Measurements from ENCODE around the gene EXOC4.
"Not testable (repeated sequence)": the region's sequence is repeated elsewhere in the genome, so short reads cannot be mapped to it uniquely, and the experiment has no call there.

EXOC4 gene

DNA sequence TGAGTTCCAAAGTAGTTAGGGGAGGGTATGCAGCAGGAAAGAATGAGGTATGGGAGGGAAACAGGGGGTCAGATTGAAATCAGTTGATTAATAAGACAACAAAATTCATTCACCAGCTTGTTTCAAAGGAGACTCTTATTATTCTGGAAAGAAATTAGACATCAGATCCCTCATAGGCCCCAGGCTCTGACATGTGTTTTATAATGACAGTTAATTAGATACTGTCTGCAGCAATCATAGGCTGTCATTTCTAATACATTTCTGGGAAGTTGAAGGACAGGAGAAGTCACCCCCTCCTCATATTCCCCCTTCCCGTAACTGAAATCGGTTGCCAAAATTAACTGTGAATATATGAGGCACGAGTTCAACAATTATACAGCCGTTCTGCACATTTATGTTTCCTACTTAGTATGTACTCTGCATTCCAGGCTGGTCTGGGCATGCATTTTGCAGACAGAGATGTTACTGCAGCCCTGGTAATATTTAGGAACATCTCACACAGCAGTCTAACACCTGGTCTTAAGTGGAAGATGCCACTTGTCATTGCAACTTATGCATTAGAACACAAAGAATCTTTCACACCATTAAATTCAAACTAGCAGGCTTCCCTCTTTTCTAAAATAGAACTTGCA is 519.0 kb downstream of the EXOC4 start:
- DNase-seq: no peak

- no peak for DNase-seq
Measured at GRCh38 chr7:133773601-133774000, 520.7 kb downstream of the EXOC4 start.

DNA sequence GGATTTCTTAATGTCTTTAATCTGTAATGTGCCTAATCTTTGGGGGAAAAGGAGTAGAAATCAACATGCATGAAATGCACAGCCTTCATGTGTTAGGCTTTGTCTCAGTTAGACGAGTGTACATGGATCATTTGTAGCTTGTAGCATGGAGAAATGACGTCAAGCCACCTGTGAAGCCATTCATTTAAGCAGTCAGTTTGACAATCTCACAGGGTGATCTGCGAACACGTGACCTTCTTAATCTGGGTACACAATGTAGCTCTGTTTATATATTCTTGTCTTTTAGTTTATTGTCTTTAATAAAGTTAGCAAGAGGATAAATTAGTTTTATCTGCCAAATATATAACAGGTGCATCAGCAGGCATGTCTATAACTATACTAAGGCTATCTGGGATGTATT is 522.3 kb downstream of the EXOC4 start:
- DNase-seq: no peak

DNA sequence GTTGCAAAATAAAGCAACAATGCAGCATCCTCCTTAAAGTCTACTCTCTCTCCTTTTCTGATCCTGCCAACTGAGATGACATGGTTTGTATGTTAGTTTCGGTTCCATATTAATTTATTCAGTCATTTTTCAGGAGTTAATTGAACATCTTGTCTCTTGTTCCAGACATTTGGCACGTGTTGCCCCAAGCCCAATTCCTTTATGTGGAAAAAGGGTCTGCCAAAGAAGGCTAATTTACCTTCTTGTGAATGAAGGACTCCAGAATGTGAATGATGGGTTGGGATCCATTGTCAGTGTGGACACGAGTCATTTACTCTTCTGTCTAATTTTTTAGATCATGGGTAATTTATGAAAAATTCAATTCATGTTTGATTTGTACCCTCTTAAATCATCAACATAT is 523.4 kb downstream of the EXOC4 start:
- no peak for DNase-seq

DNA sequence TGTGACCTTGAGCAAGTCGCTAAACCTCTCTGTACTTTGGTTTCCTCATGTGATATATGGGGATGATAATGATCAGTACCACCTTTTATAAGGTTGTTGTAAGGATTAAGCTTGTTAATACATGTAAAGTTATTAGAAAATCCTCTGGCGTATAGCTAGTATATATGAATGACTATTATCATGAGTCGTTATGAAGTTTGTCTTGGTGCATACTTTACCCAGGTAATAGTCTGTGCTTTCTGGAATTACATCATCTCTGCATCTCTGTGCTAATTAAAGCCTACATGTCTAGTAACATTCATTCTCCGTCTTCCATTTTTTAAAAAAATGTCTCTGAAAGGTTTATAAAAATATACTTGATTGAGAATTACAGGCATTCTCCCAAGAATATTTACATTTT is 524.8 kb downstream of the EXOC4 start:
- no peak for DNase-seq

DNA sequence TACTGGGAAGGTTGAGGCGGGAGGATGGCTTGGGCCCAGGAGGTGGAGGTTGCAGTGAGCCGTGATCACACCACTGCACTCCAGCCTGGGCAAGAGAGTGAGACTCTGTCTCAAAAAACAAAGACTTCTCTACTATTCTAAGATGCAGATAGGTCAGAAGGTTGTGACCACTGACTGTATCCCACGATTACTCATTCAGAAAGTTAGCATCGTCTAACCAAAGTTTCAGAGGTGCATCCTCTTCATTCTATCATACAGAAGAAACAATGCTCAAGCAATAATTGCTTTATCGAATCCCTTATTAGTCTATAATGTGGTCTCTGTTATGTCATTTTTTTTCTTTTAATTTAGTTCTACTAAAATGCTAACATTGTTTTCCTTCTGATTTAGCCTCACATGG is 525.6 kb downstream of the EXOC4 start:
- DNase-seq: no peak

- DNase-seq: not testable (repeated sequence)
Measured at GRCh38 chr7:133779538-133779937, 526.7 kb downstream of the EXOC4 start.

- DNase-seq: no peak
Measured at GRCh38 chr7:133780912-133781311, 528.0 kb downstream of the EXOC4 start.

GRCh38 chr7:133781486-133782090 is 528.7 kb downstream of the EXOC4 start:
- DNase-seq: no peak

- DNase-seq: no peak
Measured at GRCh38 chr7:133782470-133782869, 529.6 kb downstream of the EXOC4 start.

GRCh38 chr7:133783276-133783675 is 530.4 kb downstream of the EXOC4 start:
- DNase-seq: no peak

- no peak for DNase-seq
Measured at GRCh38 chr7:133784486-133785001, 531.7 kb downstream of the EXOC4 start.

DNA sequence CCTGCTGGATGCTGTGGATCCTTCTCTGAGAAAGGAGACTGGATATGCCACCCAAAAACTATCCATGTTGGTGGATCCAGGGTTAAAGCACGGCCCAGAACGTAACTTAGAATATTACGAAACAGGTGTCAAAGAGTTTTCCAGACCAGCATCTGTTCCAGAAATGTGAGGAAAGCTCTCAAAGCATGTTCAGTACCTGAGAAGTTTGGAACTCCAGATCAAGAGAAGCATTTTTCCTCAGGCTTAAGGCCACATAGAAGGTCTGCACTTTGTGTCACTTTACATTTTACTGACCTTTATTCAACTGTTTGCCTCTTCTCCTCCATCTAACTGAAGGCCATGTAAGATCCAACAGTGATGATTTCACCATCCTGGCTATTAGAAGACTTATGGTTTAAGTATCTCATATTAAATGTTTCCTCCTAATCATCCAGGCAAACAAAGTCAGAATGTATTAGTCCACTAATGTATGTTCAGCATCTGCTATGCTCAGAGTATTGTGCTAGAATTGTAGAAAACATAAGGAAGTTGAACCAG is 533.6 kb downstream of the EXOC4 start:
- DNase-seq: no peak

- DNase-seq: no peak
Measured at GRCh38 chr7:133789974-133790373, 537.1 kb downstream of the EXOC4 start.

DNA sequence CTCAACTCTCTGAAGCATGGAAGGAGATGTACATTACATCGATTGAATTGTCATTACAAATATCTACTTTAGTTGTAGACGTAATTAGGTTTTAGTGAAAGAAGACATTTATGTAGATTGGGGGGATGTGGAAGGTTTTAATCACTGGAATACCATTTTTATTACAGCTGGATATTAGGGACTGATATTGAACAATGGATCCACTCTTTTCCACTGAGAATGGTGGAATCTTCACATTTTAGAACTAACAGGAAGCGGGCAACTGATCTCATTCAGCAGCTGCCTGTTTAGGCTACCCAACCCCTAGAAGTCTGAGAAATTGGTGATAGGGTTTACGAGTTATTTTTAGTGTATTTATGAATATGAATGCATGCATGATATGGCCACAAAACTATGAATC is 538.0 kb downstream of the EXOC4 start:
- DNase-seq: no peak

- DNase-seq: no peak
Measured at GRCh38 chr7:133794479-133794878, 541.6 kb downstream of the EXOC4 start.

- no peak for DNase-seq
Measured at GRCh38 chr7:133795068-133795665, 542.3 kb downstream of the EXOC4 start.

- DNase-seq: no peak
Measured at GRCh38 chr7:133796782-133797745, 544.2 kb downstream of the EXOC4 start.

DNA sequence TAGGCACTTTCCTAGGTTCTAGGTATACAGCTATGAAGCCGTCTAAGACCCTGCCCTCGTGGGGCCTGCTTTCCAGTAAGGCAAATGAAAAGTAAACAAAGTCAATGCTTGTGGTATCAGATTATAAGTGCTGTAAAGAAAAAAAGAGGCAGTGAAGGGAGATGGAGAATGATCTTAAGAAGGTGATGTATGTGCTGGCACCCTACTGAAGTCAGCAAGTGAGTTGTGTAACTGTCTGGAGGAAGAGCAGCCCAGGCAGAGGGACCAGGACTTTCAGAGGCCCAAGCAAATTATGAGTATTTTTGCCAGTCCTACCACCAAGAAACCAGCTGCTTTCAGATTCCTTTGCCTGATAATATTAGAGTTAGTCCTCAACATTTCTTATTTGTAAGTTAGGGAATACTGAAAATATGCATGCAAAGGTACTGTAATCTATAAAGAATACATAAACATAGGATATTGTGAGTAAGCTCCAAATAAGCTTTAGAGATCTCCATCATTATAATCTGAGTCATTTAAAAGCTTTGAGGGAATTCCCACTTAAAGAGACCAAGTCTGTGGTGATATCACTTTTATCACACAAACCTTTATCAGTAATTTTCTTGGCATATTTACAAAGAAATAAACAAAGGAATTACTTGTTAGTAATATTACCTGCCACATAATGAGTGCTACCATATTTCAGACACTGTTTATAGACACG is 545.1 kb downstream of the EXOC4 start:
- no peak for DNase-seq

GRCh38 chr7:133801341-133801740 is 548.5 kb downstream of the EXOC4 start:
- DNase-seq: no peak

GRCh38 chr7:133804127-133804526 is 551.2 kb downstream of the EXOC4 start:
- no peak for DNase-seq

- DNase-seq: no peak
Measured at GRCh38 chr7:133805426-133805825, 552.5 kb downstream of the EXOC4 start.
